Brain microvascular endothelial cell (primary cell): ENCODE results near the gene SOBP.

Experiments
- DNase-seq: peaks from one replicate; pipeline ENCODE4 v3.0.0-alpha.2; 2020
- H3K27ac ChIP-seq: fragments of 250-450 bp; sonication (Bioruptor Pico); 2 replicates; pipeline ENCODE4 v1.5.1; 2020; ENCODE audit warnings: mild to moderate bottlenecking, moderate library complexity
- H3K27me3 ChIP-seq: fragments of 250-450 bp; sonication (Bioruptor Pico); replicated peaks from 2 replicates; pipeline ENCODE4 v1.5.1; 2020; ENCODE audit warnings: mild to moderate bottlenecking
- H3K36me3 ChIP-seq: fragments of 250-450 bp; sonication (Bioruptor Pico); replicated peaks from 2 replicates; pipeline ENCODE4 v1.5.1; 2020; ENCODE audit warnings: mild to moderate bottlenecking
- H3K4me3 ChIP-seq: 2 replicates; pipeline ENCODE4 v1.5.1; 2011; ENCODE audit warnings: low read depth, mild to moderate bottlenecking, control low read depth, low read length, moderate library complexity
- in situ Hi-C: cut with HindIII; loops from 2 replicates; pipeline ENCODE4 v1.10.0; 2017; ENCODE audit warnings: low sequenced_read_pairs, low pct_ligation_motif_present
- TF ChIP-seq, protein P1 (sequence below): IDR thresholded peaks from 2 replicates; pipeline ENCODE4 v1.5.1; 2011; ENCODE audit warnings: low read depth, mild to moderate bottlenecking, moderate library complexity, low read length, control low read depth, inconsistent platforms; ENCODE audit errors: missing control alignments

The SOBP gene

DNA sequence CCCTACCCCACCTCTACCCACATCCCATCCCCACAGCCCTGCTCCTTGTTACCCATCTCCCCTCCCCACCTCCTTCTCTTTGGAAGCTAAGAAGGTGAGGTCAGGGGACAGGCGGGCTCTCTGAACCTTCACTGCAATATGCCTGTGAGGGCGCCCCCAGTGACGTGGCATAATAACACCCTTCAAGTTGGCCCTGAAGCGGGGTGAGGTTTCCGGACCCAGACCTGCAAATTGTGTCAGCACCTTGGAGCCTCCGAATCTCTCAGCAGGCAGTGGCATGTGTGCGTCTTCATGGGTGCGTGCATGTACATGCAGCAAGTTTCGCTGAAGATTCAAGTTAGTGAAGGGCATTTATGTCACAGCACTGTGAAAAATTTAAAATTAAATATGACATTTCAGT is 114.6 kb downstream of the SOBP start:
- TF ChIP-seq, protein P1, sequence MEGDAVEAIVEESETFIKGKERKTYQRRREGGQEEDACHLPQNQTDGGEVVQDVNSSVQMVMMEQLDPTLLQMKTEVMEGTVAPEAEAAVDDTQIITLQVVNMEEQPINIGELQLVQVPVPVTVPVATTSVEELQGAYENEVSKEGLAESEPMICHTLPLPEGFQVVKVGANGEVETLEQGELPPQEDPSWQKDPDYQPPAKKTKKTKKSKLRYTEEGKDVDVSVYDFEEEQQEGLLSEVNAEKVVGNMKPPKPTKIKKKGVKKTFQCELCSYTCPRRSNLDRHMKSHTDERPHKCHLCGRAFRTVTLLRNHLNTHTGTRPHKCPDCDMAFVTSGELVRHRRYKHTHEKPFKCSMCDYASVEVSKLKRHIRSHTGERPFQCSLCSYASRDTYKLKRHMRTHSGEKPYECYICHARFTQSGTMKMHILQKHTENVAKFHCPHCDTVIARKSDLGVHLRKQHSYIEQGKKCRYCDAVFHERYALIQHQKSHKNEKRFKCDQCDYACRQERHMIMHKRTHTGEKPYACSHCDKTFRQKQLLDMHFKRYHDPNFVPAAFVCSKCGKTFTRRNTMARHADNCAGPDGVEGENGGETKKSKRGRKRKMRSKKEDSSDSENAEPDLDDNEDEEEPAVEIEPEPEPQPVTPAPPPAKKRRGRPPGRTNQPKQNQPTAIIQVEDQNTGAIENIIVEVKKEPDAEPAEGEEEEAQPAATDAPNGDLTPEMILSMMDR: no peak
- DNase-seq: no peak
- in situ Hi-C loops: no loop called here
- Histone ChIP-seq H3K4me3 (no peak overlapping the region), H3K27me3 (no peaks in the 10 kb centered on the region), H3K36me3 (no peaks in the 10 kb centered on the region), H3K27ac (no peak overlapping the region)

GRCh38 chr6:107606407-107606806 is 116.5 kb downstream of the SOBP start:
- no peaks in the 10 kb centered on the region for H3K27me3 ChIP-seq
- in situ Hi-C loops: no loop called here
- no peak overlapping the region for H3K4me3 ChIP-seq
- no peak for DNase-seq
- H3K27ac ChIP-seq: no peak overlapping the region
- H3K36me3 ChIP-seq: no peaks in the 10 kb centered on the region
- TF ChIP-seq, protein P1: no peak

- no peaks in the 10 kb centered on the region for H3K36me3 ChIP-seq
- in situ Hi-C loops: no loop called here
- TF ChIP-seq, protein P1: no peak
- no peak for DNase-seq
- no peak overlapping the region for H3K4me3 ChIP-seq
- H3K27me3 ChIP-seq: no peaks in the 10 kb centered on the region
- H3K27ac ChIP-seq: no peak overlapping the region
Observed at GRCh38 chr6:107607116-107607515, 117.2 kb downstream of the SOBP start.

GRCh38 chr6:107611094-107611810 is 121.3 kb downstream of the SOBP start:
- in situ Hi-C loops: no loop called here
- Histone ChIP-seq H3K27me3 (no peaks in the 10 kb centered on the region), H3K36me3 (no peaks in the 10 kb centered on the region), H3K27ac (no peak overlapping the region), H3K4me3 (no peak overlapping the region)
- TF ChIP-seq, protein P1: no peak
- DNase-seq: peak; percentile 11

DNA sequence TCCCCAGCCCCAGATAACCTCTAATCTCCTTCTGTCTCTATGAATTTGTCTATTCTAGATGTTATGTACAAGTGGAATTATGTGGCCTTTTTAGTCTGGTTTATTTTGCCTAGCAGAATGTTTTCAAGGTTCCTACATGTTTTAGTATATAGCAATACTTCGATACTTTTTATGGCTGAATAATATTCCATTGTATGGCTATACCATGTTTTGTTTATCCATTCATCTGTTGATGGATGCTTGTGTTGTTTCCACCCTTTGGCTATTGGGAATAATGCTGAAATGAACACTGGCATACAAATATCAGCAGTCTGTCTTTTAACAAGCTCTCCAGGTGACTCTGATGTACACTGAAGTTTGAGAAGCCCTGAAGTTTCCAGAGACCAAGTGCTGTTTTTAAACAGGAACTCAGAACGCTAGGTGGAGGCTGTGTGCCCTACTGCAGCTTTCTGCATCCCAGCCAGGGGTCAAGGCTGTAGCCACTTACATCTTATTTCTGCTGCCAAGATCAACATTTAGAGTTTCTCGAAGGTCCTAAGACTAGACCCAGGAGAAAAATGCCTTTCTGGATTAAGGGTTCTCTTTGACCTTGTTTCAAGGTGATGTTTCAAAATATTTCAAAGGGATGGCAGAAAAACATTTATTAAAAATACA is 123.0 kb downstream of the SOBP start:
- in situ Hi-C loops: no loop called here
- TF ChIP-seq, protein P1: no peak
- Histone ChIP-seq H3K27ac (no peak overlapping the region), H3K27me3 (no peaks in the 10 kb centered on the region), H3K36me3 (no peaks in the 10 kb centered on the region), H3K4me3 (no peak overlapping the region)
- no peak for DNase-seq
